ENCODE results near the gene CTDSP1.

CTDSP1 gene

DNA sequence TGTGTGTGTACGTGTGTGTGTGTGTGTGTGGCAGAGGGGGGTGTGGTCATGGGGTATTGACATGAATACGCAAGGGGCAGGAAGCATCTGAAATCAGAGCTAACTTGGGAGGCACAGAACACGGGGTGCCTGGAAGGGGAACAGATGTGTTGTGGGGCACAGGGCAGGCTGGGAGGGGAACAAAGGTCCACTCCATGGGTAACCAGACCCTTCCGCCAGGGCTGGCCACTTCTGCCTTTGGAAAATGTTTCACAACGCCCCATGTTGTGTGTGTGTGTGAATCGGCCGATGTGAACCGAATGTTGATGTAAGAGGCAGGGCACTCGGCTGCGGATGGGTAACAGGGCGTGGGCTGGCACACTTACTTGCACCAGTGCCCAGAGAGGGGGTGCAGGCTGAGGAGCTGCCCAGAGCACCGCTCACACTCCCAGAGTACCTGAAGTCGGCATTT lies 17.7 kb upstream of the CTDSP1 start, which contains the start of gene SLC11A1:
TSS of gene SLC11A1 (plus strand) at position 358 of the 451 bp plus-strand sequence. CDS start 96 bp downstream, outside the sequence.
- TF ChIP-seq, protein P1, sequence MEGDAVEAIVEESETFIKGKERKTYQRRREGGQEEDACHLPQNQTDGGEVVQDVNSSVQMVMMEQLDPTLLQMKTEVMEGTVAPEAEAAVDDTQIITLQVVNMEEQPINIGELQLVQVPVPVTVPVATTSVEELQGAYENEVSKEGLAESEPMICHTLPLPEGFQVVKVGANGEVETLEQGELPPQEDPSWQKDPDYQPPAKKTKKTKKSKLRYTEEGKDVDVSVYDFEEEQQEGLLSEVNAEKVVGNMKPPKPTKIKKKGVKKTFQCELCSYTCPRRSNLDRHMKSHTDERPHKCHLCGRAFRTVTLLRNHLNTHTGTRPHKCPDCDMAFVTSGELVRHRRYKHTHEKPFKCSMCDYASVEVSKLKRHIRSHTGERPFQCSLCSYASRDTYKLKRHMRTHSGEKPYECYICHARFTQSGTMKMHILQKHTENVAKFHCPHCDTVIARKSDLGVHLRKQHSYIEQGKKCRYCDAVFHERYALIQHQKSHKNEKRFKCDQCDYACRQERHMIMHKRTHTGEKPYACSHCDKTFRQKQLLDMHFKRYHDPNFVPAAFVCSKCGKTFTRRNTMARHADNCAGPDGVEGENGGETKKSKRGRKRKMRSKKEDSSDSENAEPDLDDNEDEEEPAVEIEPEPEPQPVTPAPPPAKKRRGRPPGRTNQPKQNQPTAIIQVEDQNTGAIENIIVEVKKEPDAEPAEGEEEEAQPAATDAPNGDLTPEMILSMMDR (IDR thresholded peaks at IDR 0.05; ENCODE audit: extremely low read depth, insufficient read depth, missing control alignments), result no peak
- no peak for DNase-seq (ENCODE audit: low spot score)
- in situ Hi-C loops (cut with MboI; ENCODE audit: low pct_unique_long_range_greater_than_20kb, low sequenced_read_pairs, unreplicated experiment), result no loop called here

DNA sequence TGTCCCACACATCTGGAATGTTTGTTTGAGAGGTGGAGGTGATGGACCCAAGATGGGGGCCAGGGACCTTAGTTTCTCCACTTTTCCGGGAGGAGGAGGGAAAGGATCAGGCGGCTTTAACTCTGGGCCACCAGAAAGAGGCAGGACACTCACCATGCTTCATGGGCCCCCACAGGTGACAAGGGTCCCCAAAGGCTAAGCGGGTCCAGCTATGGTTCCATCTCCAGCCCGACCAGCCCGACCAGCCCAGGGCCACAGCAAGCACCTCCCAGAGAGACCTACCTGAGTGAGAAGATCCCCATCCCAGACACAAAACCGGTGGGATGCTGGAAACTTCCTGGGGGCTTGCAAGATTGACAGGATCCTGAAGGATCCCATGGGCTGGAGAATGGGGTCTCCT lies 16.9 kb upstream of the CTDSP1 start:
- TF ChIP-seq, protein P1 (IDR thresholded peaks at IDR 0.05; ENCODE audit: extremely low read depth, insufficient read depth, missing control alignments), result no peak
- in situ Hi-C loops (cut with MboI; ENCODE audit: low pct_unique_long_range_greater_than_20kb, low sequenced_read_pairs, unreplicated experiment), result no loop called here
- DNase-seq (ENCODE audit: low spot score), result no peak

DNA sequence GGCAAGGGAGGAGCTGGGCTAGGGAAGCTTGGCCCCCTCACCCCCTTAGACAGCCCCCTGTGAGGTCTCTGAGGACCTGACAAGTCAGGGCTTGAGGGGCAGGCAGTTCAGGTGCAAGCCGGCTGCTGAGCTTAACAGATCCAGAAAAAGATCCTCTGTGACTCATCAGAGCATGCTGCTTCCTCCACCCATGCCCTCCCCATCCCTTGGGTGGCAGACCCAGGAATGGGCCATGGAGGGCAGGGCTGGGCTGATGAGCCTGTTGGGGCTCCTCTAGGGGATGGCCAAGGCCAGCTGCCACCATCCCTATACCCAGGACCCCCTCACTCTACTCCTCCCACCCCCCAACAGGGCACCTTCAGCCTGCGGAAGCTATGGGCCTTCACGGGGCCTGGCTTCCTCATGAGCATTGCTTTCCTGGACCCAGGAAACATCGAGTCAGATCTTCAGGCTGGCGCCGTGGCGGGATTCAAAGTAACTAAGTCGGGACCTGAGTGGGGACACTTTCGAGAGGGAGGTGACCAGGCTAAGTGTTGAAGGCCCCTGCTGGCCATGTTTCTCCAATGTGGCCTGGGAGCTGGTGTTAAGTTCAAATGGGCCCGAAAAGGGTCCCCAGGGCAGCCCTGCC lies 15.7 kb upstream of the CTDSP1 start:
- TF ChIP-seq, protein P1 (IDR thresholded peaks at IDR 0.05; ENCODE audit: extremely low read depth, insufficient read depth, missing control alignments), result no peak
- in situ Hi-C loops (cut with MboI; ENCODE audit: low pct_unique_long_range_greater_than_20kb, low sequenced_read_pairs, unreplicated experiment), result no loop called here
- DNase-seq (ENCODE audit: low spot score), result no peak

DNA sequence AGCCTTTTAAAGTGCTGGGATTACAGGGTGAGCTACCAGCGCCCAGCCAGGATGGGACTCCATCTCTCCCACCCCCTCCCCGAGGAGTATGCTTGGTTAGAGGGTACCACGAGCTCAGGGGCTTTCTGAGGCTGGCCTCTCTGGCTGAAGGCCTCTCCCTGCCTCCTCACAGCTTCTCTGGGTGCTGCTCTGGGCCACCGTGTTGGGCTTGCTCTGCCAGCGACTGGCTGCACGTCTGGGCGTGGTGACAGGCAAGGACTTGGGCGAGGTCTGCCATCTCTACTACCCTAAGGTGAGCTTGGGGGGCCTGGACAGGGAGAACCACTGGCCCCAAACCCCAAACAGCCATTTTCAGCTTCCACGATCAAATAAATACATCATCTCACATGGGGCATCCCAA lies 14.7 kb upstream of the CTDSP1 start:
- DNase-seq (ENCODE audit: low spot score), result no peak
- TF ChIP-seq, protein P1 (IDR thresholded peaks at IDR 0.05; ENCODE audit: extremely low read depth, insufficient read depth, missing control alignments), result no peak
- in situ Hi-C loops (cut with MboI; ENCODE audit: low pct_unique_long_range_greater_than_20kb, low sequenced_read_pairs, unreplicated experiment), result no loop called here

DNA sequence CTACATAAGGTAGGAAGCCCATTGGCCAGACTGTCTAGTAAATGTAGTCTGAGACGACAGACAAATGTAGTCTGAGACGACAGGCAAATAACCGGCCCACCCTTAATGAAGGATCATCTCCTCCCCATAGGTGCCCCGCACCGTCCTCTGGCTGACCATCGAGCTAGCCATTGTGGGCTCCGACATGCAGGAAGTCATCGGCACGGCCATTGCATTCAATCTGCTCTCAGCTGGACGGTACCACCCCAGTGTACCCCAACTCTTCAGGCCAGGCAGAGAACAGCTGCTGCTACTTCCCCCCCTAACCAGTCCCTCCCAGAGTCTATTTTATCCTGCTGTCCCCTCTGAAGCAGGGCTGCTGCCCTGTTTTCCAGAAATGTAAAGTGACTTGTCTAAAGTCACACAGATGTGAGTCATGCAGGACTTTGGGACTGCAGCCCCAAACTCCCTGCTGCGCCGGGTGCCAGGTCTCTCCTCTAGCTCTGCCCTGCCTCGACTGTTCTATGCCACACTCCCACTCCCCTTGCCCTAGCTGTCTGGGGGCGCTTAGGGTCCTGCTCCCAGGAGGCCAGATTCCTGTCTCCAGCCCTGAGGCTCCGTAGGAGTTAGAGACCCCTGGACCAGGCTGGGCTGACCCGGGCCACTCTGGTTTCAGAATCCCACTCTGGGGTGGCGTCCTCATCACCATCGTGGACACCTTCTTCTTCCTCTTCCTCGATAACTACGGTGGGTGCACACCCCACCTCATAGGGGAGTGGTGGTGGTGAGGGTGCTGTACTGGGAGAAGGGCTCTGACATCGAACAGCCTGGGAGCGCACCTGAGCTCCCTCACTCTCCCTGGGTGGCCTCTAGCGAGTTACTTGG lies 12.9 kb upstream of the CTDSP1 start:
- no peak for DNase-seq (ENCODE audit: low spot score)
- in situ Hi-C loops (cut with MboI; ENCODE audit: low pct_unique_long_range_greater_than_20kb, low sequenced_read_pairs, unreplicated experiment), result no loop called here
- TF ChIP-seq, protein P1 (IDR thresholded peaks at IDR 0.05; ENCODE audit: extremely low read depth, insufficient read depth, missing control alignments), result no peak

DNA sequence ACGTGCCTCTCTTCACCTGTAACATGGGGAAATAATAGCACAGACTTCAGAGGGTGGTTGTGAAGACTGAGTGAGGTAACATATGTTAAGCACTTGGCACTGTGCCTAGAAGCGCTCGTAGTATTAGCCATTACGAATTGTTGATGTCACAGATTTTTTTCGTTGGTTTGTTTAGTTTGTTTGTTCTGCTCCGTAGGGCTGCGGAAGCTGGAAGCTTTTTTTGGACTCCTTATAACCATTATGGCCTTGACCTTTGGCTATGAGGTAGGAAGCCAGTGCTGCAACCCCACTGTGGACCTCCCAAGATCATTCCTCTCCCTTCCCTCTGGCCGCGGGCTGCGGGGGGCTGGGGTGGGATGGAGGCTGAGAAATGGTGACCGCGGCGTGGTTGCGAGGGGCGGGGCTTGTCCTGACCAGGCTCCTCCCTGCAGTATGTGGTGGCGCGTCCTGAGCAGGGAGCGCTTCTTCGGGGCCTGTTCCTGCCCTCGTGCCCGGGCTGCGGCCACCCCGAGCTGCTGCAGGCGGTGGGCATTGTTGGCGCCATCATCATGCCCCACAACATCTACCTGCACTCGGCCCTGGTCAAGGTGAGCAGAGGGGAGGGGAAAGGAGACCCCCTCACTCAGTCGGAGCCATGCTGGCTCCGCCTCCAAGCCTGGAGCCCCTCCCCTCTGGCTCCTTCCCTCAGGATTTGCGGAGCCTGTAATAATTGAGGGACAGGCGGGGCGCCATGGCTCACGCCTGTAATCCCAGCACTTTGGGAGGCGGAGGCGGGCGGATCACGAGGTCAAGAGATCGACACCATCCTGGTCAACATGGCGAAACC lies 12.1 kb upstream of the CTDSP1 start:
- TF ChIP-seq, protein P1 (IDR thresholded peaks at IDR 0.05; ENCODE audit: extremely low read depth, insufficient read depth, missing control alignments), result no peak
- no peak for DNase-seq (ENCODE audit: low spot score)
- in situ Hi-C loops (cut with MboI; ENCODE audit: low pct_unique_long_range_greater_than_20kb, low sequenced_read_pairs, unreplicated experiment), result no loop called here
